Measurements from ENCODE around the gene ZSCAN12.

- TF ChIP-seq EZH2phosphoT487 (IDR thresholded peaks at IDR 0.05; ENCODE audit: insufficient read depth, low read depth) (no peak), EZH2 (IDR thresholded peaks at IDR 0.05; ENCODE audit: insufficient read depth, poor library complexity, severe bottlenecking) (no peak)
Observed at GRCh38 chr6:28333047-28333446, 66.5 kb downstream of the ZSCAN12 start.
